B cell (primary cell): ENCODE data around the gene EFHC2. TPM values are rescaled to one million over a fixed set of nuclear protein-coding genes. Genes with fewer than 3 reads are reported as not detected.

Source experiments
- ATAC-seq: fragments of 200-7000 bp; cut with Tn5 transposase; one replicate; pipeline ENCODE4 v1.10.0; 2021; ENCODE audit warnings: low read depth, mild to moderate bottlenecking, moderate number of reproducible peaks, moderate library complexity
- CTCF ChIA-PET: fragments of 350-600 bp; sonication (Branson Sonifier 250); formaldehyde crosslinking; loops from one replicate; lab custom pipeline; 2021; ENCODE audit warnings: antibody characterized with exemption, inconsistent platforms; lab: Charles Lee
- POLR2A ChIA-PET: fragments of 350-600 bp; sonication (Branson Sonifier 250); formaldehyde crosslinking; loops from one replicate; lab custom pipeline; 2021; ENCODE audit warnings: antibody characterized with exemption; lab: Charles Lee
- DNase-seq: peaks from one replicate; pipeline ENCODE4 v3.0.0; 2013
- H2AFZ ChIP-seq: 2 replicates; pipeline ENCODE4 v1.6.1; 2012; ENCODE audit warnings: mild to moderate bottlenecking, low read depth, low read length; ENCODE audit not compliant: insufficient read depth, poor library complexity, severe bottlenecking
- H3K27ac ChIP-seq, 2 donors: 1 replicate in 1 of 2; 2 replicates in 1 of 2; pipeline ENCODE4 v1.5.1; 2012 to 2013; ENCODE audit warnings: low read length in 2 of 2, mild to moderate bottlenecking in 2 of 2, moderate library complexity in 1 of 2
- H3K27me3 ChIP-seq, 4 experiments: fragments of 200-600 bp in 1 of 4; sonication (generic) in 1 of 4; replicated peaks in 1 of 4; 1 replicate in 2 of 4; 2 replicates in 2 of 4; pipeline versions ENCODE4 v1.6.1 to v1.7.0; 2013 to 2016; ENCODE audit warnings: low read length in 3 of 4, mild to moderate bottlenecking in 2 of 4, mixed read lengths in 1 of 4, moderate library complexity in 1 of 4; ENCODE audit not compliant: insufficient read depth in 4 of 4, control insufficient read depth in 3 of 4; ENCODE audit errors: control extremely low read depth in 1 of 4
- H3K36me3 ChIP-seq, 2 experiments: replicated peaks in 1 of 2; 1 replicate in 1 of 2; 2 replicates in 1 of 2; pipeline versions ENCODE4 v1.6.1 to v1.7.1; 2013; ENCODE audit warnings: low read length in 1 of 2; ENCODE audit not compliant: insufficient read depth in 2 of 2, control insufficient read depth in 1 of 2; ENCODE audit errors: control extremely low read depth in 1 of 2, extremely low read depth in 1 of 2
- H3K4me1 ChIP-seq, 2 donors: fragments of 200-600 bp in 1 of 2; sonication (generic) in 1 of 2; 1 replicate in 1 of 2; 2 replicates in 1 of 2; pipeline versions ENCODE4 v1.5.1 to v1.6.1; 2013 to 2017; ENCODE audit warnings: low read length in 2 of 2; ENCODE audit not compliant: control insufficient read depth in 2 of 2, insufficient read depth in 2 of 2
- H3K4me2 ChIP-seq: replicated peaks from 2 replicates; pipeline ENCODE3; 2012; ENCODE audit warnings: mild to moderate bottlenecking, low read depth, low read length; ENCODE audit not compliant: poor library complexity, severe bottlenecking
- H3K4me3 ChIP-seq, 5 experiments: fragments of 200-600 bp in 1 of 5; sonication (generic) in 1 of 5; 1 replicate in 3 of 5; 2 replicates in 2 of 5; pipeline versions ENCODE4 v1.5.1 to v1.7.0; 2011 to 2016; ENCODE audit warnings: low read length in 4 of 5, mild to moderate bottlenecking in 4 of 5, low read depth in 2 of 5, control low read depth in 1 of 5, moderate library complexity in 1 of 5; ENCODE audit not compliant: insufficient read depth in 1 of 5; ENCODE audit errors: control extremely low read depth in 1 of 5, extremely low read depth in 1 of 5
- H3K79me2 ChIP-seq: fragments of 200-600 bp; sonication (generic); one replicate; pipeline ENCODE4 v1.6.0; 2016; ENCODE audit warnings: low read length; ENCODE audit not compliant: control insufficient read depth, insufficient read depth
- H3K9ac ChIP-seq: fragments of 200-600 bp; sonication (generic); 2 replicates; pipeline ENCODE4 v1.6.1; 2017; ENCODE audit warnings: mild to moderate bottlenecking, low read length, moderate library complexity
- H3K9me3 ChIP-seq, 3 donors: one replicate each; pipeline versions ENCODE4 v1.6.1 to v1.7.1; 2013; ENCODE audit warnings: low read length in 2 of 3; ENCODE audit not compliant: control insufficient read depth in 2 of 3, insufficient read depth in 1 of 3; ENCODE audit errors: control extremely low read depth in 1 of 3
- H4K20me1 ChIP-seq: 2 replicates; pipeline ENCODE4 v1.6.0; 2012; ENCODE audit warnings: mild to moderate bottlenecking, low read length; ENCODE audit not compliant: insufficient read depth, control insufficient read depth, poor library complexity, severe bottlenecking
- H3K27ac Mint-ChIP-seq: one replicate; pipeline ENCODE4 v1.8.0; 2021; ENCODE audit warnings: mixed read lengths
- H3K27me3 Mint-ChIP-seq: one replicate; pipeline ENCODE4 v1.8.0; 2021; ENCODE audit warnings: mixed read lengths
- H3K4me1 Mint-ChIP-seq: one replicate; pipeline ENCODE4 v1.8.0; 2021; ENCODE audit warnings: mixed read lengths
- H3K4me3 Mint-ChIP-seq: one replicate; pipeline ENCODE4 v1.8.0; 2021; ENCODE audit warnings: mixed read lengths
- H3K9me3 Mint-ChIP-seq: one replicate; pipeline ENCODE4 v1.8.0; 2022; ENCODE audit warnings: mixed read lengths; ENCODE audit not compliant: insufficient read depth
- CTCF ChIP-seq: fragments of 200-600 bp; IDR thresholded peaks from one replicate; pipeline ENCODE4 v1.8.0; 2022; ENCODE audit warnings: antibody characterized with exemption, mild to moderate bottlenecking
- EZH2 ChIP-seq: IDR thresholded peaks from 2 replicates; pipeline ENCODE4 v1.6.1; 2012; ENCODE audit warnings: borderline replicate concordance, low read depth, mild to moderate bottlenecking, moderate library complexity, low read length; ENCODE audit not compliant: insufficient read depth, poor library complexity, severe bottlenecking
- WGBS: methylation state at CpG from one replicate; pipeline ENCODE4 v1.1.5; 2013; ENCODE audit warnings: missing lambda C conversion rate; ENCODE audit not compliant: insufficient coverage; 5-methylcytosine and 5-hydroxymethylcytosine counted together
- intact Hi-C: fragments of 100-400 bp; cut with micrococcal nuclease; formaldehyde crosslinking; loops from one replicate; pipeline ENCODE4 v1.10.0; 2022
- polyA plus RNA-seq: library from polyadenylated mRNA; depleted of rRNA; stranded (reverse); fragments of >200 nt; gene quantifications from 2 replicates; pipeline ENCODE4 v1.2.3, GENCODE V29; 2012
- total RNA-seq, 2 donors: library from RNA; stranded (reverse); fragments of 120-200 nt in 1 of 2; gene quantifications; 1 replicate in 1 of 2; 2 replicates in 1 of 2; pipeline versions ENCODE4 v1.2.3 to v1.2.4, GENCODE V29; 2013 to 2022

EFHC2 gene
- total and polyA plus RNA-seq, 2 donors (not counting 1 experiment from before 2014, with no cell fraction given): 0.12 to 0.47 TPM

DNA sequence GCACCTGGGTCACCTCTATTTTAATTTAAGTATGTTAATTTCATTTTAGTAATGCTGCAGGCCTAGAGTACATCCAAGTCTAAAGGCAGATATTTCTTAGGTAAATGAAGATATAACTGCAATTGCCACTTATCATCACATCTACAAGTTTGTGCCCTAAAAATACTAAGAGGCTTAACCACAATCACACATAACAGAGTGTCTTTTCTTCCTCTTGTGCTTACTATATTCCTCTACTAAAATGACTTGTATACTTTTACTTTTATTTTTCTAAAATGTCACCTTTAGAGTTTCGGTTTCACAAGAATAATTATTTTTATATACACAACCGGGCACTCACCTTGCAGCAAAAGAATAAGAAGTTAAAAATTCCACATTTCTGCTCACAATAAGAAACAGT, 77.9 kb downstream of the EFHC2 start:
- Histone ChIP-seq H3K4me2 (no peak overlapping the region), H3K27ac (no peak overlapping the region), H3K79me2 (no peaks in the 10 kb centered on the region), H3K4me3 (no peak overlapping the region), H3K9me3 (no peaks in the 10 kb centered on the region), H3K27me3 (no peaks in the 10 kb centered on the region), H3K4me1 (no peaks in the 10 kb centered on the region), H4K20me1 (no peaks in the 10 kb centered on the region), H2AFZ (no peak overlapping the region), H3K9ac (no peak overlapping the region), H3K36me3 (no peaks in the 10 kb centered on the region)
- CTCF ChIA-PET: no interaction called here
- ATAC-seq: no peak
- no peak for DNase-seq
- TF ChIP-seq EZH2 (no peak), CTCF (no peak)
- intact Hi-C loops: no loop called here
- Mint-ChIP-seq H3K27me3 (no peaks in the 10 kb centered on the region), H3K4me3 (no peak overlapping the region), H3K4me1 (peaks cover 5% of the 10 kb centered on the region), H3K9me3 (no peaks in the 10 kb centered on the region), H3K27ac (no peak overlapping the region)
- POLR2A ChIA-PET: no interaction called here
- no CpG with 5 or more reads among the region's 2 CpGs for WGBS

- Histone ChIP-seq H3K4me1 (no peaks in the 10 kb centered on the region), H3K9ac (no peak overlapping the region), H3K27me3 (no peaks in the 10 kb centered on the region), H3K4me3 (no peak overlapping the region), H3K79me2 (no peaks in the 10 kb centered on the region), H3K27ac (no peak overlapping the region), H3K9me3 (no peaks in the 10 kb centered on the region), H4K20me1 (no peaks in the 10 kb centered on the region), H2AFZ (no peak overlapping the region), H3K36me3 (no peaks in the 10 kb centered on the region), H3K4me2 (no peak overlapping the region)
- DNase-seq (no peak), ATAC-seq (no peak)
- H3K27me3 Mint-ChIP-seq: no peaks in the 10 kb centered on the region
- ChIA-PET POLR2A (no interaction called here), CTCF (no interaction called here)
- H3K4me3 Mint-ChIP-seq: no peak overlapping the region
- peaks cover 5% of the 10 kb centered on the region for H3K4me1 Mint-ChIP-seq
- H3K27ac Mint-ChIP-seq: no peak overlapping the region
- no peaks in the 10 kb centered on the region for H3K9me3 Mint-ChIP-seq
- TF ChIP-seq EZH2: no peak
- no peak for TF ChIP-seq CTCF
- intact Hi-C loops: no loop called here
Observed at GRCh38 chrX:44264936-44265335, 78.5 kb downstream of the EFHC2 start.
